ENCODE results near the gene ADD1.

ADD1 gene

GRCh38 chr4:2857349-2857927 is 13.8 kb downstream of the ADD1 start:
- Histone ChIP-seq H3K9me3 (ENCODE audit: control insufficient read depth in 2 of 2, low read length in 2 of 2) (no peaks in the 10 kb centered on the region), H3K9ac (ENCODE audit: low read length in 2 of 2) (no peak overlapping the region), H3K27ac (ENCODE audit: low read length) (no peak overlapping the region), H3K27me3 (ENCODE audit: control insufficient read depth in 1 of 2, insufficient read depth in 2 of 2, low read length in 2 of 2) (no peaks in the 10 kb centered on the region), H3K4me1 (ENCODE audit: control insufficient read depth, insufficient read depth, low read length) (peaks cover 29% of the 10 kb centered on the region), H3K4me3 (ENCODE audit: low read length in 2 of 2) (no peak overlapping the region), H3K36me3 (ENCODE audit: control insufficient read depth in 2 of 2, insufficient read depth in 2 of 2, low read length in 2 of 2) (peaks cover 2 to 10% of the 10 kb centered on the region in 2 donors)

- H3K27ac ChIP-seq (ENCODE audit: low read length): no peak overlapping the region
- no peaks in the 10 kb centered on the region for H3K9me3 ChIP-seq (ENCODE audit: control insufficient read depth in 2 of 2, low read length in 2 of 2)
- H3K4me1 ChIP-seq (ENCODE audit: control insufficient read depth, insufficient read depth, low read length): peaks cover 37% of the 10 kb centered on the region
- H3K36me3 ChIP-seq (ENCODE audit: control insufficient read depth in 2 of 2, insufficient read depth in 2 of 2, low read length in 2 of 2): peaks cover 2 to 10% of the 10 kb centered on the region in 2 donors
- no peak overlapping the region for H3K4me3 ChIP-seq (ENCODE audit: low read length in 2 of 2)
- H3K27me3 ChIP-seq (ENCODE audit: control insufficient read depth in 1 of 2, insufficient read depth in 2 of 2, low read length in 2 of 2): no peaks in the 10 kb centered on the region
- H3K9ac ChIP-seq (ENCODE audit: low read length in 2 of 2): no peak overlapping the region
Observed at GRCh38 chr4:2858451-2859217, 15.0 kb downstream of the ADD1 start.

- Histone ChIP-seq H3K27ac (ENCODE audit: low read length) (no peak overlapping the region), H3K9me3 (ENCODE audit: control insufficient read depth in 2 of 2, low read length in 2 of 2) (no peaks in the 10 kb centered on the region), H3K4me1 (ENCODE audit: control insufficient read depth, insufficient read depth, low read length) (peaks cover 39% of the 10 kb centered on the region), H3K27me3 (ENCODE audit: control insufficient read depth in 1 of 2, insufficient read depth in 2 of 2, low read length in 2 of 2) (no peaks in the 10 kb centered on the region), H3K9ac (ENCODE audit: low read length in 2 of 2) (no peak overlapping the region), H3K4me3 (ENCODE audit: low read length in 2 of 2) (no peak overlapping the region), H3K36me3 (ENCODE audit: control insufficient read depth in 2 of 2, insufficient read depth in 2 of 2, low read length in 2 of 2) (peaks cover 0 to 5% of the 10 kb centered on the region in 2 donors)
Observed at GRCh38 chr4:2859514-2859913, 15.9 kb downstream of the ADD1 start.

- Histone ChIP-seq H3K4me3 (ENCODE audit: low read length in 2 of 2) (no peak overlapping the region), H3K36me3 (ENCODE audit: control insufficient read depth in 2 of 2, insufficient read depth in 2 of 2, low read length in 2 of 2) (no peaks in the 10 kb centered on the region), H3K9me3 (ENCODE audit: control insufficient read depth in 2 of 2, low read length in 2 of 2) (no peaks in the 10 kb centered on the region), H3K27me3 (ENCODE audit: control insufficient read depth in 1 of 2, insufficient read depth in 2 of 2, low read length in 2 of 2) (no peaks in the 10 kb centered on the region), H3K27ac (ENCODE audit: low read length) (no peak overlapping the region), H3K4me1 (ENCODE audit: control insufficient read depth, insufficient read depth, low read length) (peaks cover 41% of the 10 kb centered on the region), H3K9ac (ENCODE audit: low read length in 2 of 2) (no peak overlapping the region)
Observed at GRCh38 chr4:2860391-2861348, 17.0 kb downstream of the ADD1 start.

- H3K27ac ChIP-seq (ENCODE audit: low read length): peak overlapping the region; percentile 1
- H3K4me3 ChIP-seq (ENCODE audit: low read length in 2 of 2): no peak overlapping the region
- peaks cover 52% of the 10 kb centered on the region for H3K4me1 ChIP-seq (ENCODE audit: control insufficient read depth, insufficient read depth, low read length)
- no peaks in the 10 kb centered on the region for H3K27me3 ChIP-seq (ENCODE audit: control insufficient read depth in 1 of 2, insufficient read depth in 2 of 2, low read length in 2 of 2)
- no peaks in the 10 kb centered on the region for H3K9me3 ChIP-seq (ENCODE audit: control insufficient read depth in 2 of 2, low read length in 2 of 2)
- H3K36me3 ChIP-seq (ENCODE audit: control insufficient read depth in 2 of 2, insufficient read depth in 2 of 2, low read length in 2 of 2): no peaks in the 10 kb centered on the region
- H3K9ac ChIP-seq (ENCODE audit: low read length in 2 of 2): no peak overlapping the region
Observed at GRCh38 chr4:2861631-2862436, 18.2 kb downstream of the ADD1 start.

GRCh38 chr4:2862528-2862927 is 18.9 kb downstream of the ADD1 start:
- Histone ChIP-seq H3K4me1 (ENCODE audit: control insufficient read depth, insufficient read depth, low read length) (peaks cover 59% of the 10 kb centered on the region), H3K4me3 (ENCODE audit: low read length in 2 of 2) (no peak overlapping the region), H3K27ac (ENCODE audit: low read length) (peak overlapping the region; percentile 1), H3K36me3 (ENCODE audit: control insufficient read depth in 2 of 2, insufficient read depth in 2 of 2, low read length in 2 of 2) (no peaks in the 10 kb centered on the region), H3K9ac (ENCODE audit: low read length in 2 of 2) (no peak overlapping the region), H3K27me3 (ENCODE audit: control insufficient read depth in 1 of 2, insufficient read depth in 2 of 2, low read length in 2 of 2) (no peaks in the 10 kb centered on the region), H3K9me3 (ENCODE audit: control insufficient read depth in 2 of 2, low read length in 2 of 2) (no peaks in the 10 kb centered on the region)

- Histone ChIP-seq H3K27me3 (ENCODE audit: control insufficient read depth in 1 of 2, insufficient read depth in 2 of 2, low read length in 2 of 2) (no peaks in the 10 kb centered on the region), H3K27ac (ENCODE audit: low read length) (no peak overlapping the region), H3K9me3 (ENCODE audit: control insufficient read depth in 2 of 2, low read length in 2 of 2) (no peaks in the 10 kb centered on the region), H3K36me3 (ENCODE audit: control insufficient read depth in 2 of 2, insufficient read depth in 2 of 2, low read length in 2 of 2) (no peaks in the 10 kb centered on the region), H3K4me3 (ENCODE audit: low read length in 2 of 2) (no peak overlapping the region), H3K9ac (ENCODE audit: low read length in 2 of 2) (no peak overlapping the region), H3K4me1 (ENCODE audit: control insufficient read depth, insufficient read depth, low read length) (peaks cover 66% of the 10 kb centered on the region)
Observed at GRCh38 chr4:2863649-2864048, 20.0 kb downstream of the ADD1 start.

GRCh38 chr4:2865196-2865780 is 21.6 kb downstream of the ADD1 start:
- H3K27ac ChIP-seq (ENCODE audit: low read length): no peak overlapping the region
- H3K36me3 ChIP-seq (ENCODE audit: control insufficient read depth in 2 of 2, insufficient read depth in 2 of 2, low read length in 2 of 2): no peaks in the 10 kb centered on the region
- H3K9ac ChIP-seq (ENCODE audit: low read length in 2 of 2): peak overlapping the region in 1 of 2 donors; percentile 13
- no peaks in the 10 kb centered on the region for H3K9me3 ChIP-seq (ENCODE audit: control insufficient read depth in 2 of 2, low read length in 2 of 2)
- H3K4me1 ChIP-seq (ENCODE audit: control insufficient read depth, insufficient read depth, low read length): peaks cover 73% of the 10 kb centered on the region
- H3K27me3 ChIP-seq (ENCODE audit: control insufficient read depth in 1 of 2, insufficient read depth in 2 of 2, low read length in 2 of 2): no peaks in the 10 kb centered on the region
- H3K4me3 ChIP-seq (ENCODE audit: low read length in 2 of 2): no peak overlapping the region

GRCh38 chr4:2866160-2866861 is 22.7 kb downstream of the ADD1 start:
- Histone ChIP-seq H3K36me3 (ENCODE audit: control insufficient read depth in 2 of 2, insufficient read depth in 2 of 2, low read length in 2 of 2) (no peaks in the 10 kb centered on the region), H3K9ac (ENCODE audit: low read length in 2 of 2) (no peak overlapping the region), H3K4me1 (ENCODE audit: control insufficient read depth, insufficient read depth, low read length) (peaks cover 66% of the 10 kb centered on the region), H3K27ac (ENCODE audit: low read length) (no peak overlapping the region), H3K27me3 (ENCODE audit: control insufficient read depth in 1 of 2, insufficient read depth in 2 of 2, low read length in 2 of 2) (no peaks in the 10 kb centered on the region), H3K9me3 (ENCODE audit: control insufficient read depth in 2 of 2, low read length in 2 of 2) (no peaks in the 10 kb centered on the region), H3K4me3 (ENCODE audit: low read length in 2 of 2) (peak overlapping the region in 1 of 2 donors; percentile 8)

Measured in stomach smooth muscle (tissue), 2 donors.